SK-N-SH (cell line): Measurements from ENCODE around the gene TSHZ3. TPM values are rescaled to one million over a fixed set of nuclear protein-coding genes. Genes with fewer than 3 reads are reported as not detected.

Experiments used
- CTCF ChIA-PET: fragments of 300-600, 350-600 bp; formaldehyde crosslinking; extraction: SDS; loops from one replicate; lab custom pipeline; 2021; lab: Yijun Ruan, JAX
- POLR2A ChIA-PET: fragments of 350-600 bp; sonication (Branson Sonifier 250); formaldehyde crosslinking; extraction: SDS; loops from one replicate; lab custom pipeline; 2020; ENCODE audit warnings: antibody characterized with exemption, inconsistent platforms; lab: Yijun Ruan, JAX
- DNase-seq: peaks from one replicate; pipeline ENCODE4 v3.0.0; 2012
- H2AFZ ChIP-seq: fragments of 200-600 bp; sonication (generic); 2 replicates; pipeline ENCODE4 v1.8.1; 2016; ENCODE audit warnings: antibody characterized with exemption, mild to moderate bottlenecking, low read depth
- H3F3A ChIP-seq: fragments of 200-600 bp; sonication (generic); replicated peaks from 2 replicates; pipeline ENCODE3; 2016; ENCODE audit warnings: antibody characterized with exemption, mild to moderate bottlenecking; ENCODE audit not compliant: insufficient read depth
- H3K27ac ChIP-seq, 2 experiments: fragments of 200-500 bp in 1 of 2; fragments of 200-600 bp in 1 of 2; sonication (Bioruptor generic) in 1 of 2; sonication (generic), shearing (Covaris generic) in 1 of 2; 2 replicates each; pipeline versions ENCODE4 v1.5.1 to v1.6.1; 2014 to 2016; ENCODE audit warnings: low read depth in 2 of 2, inconsistent platforms in 1 of 2, low read length in 1 of 2, mild to moderate bottlenecking in 1 of 2, mixed read lengths in 1 of 2
- H3K27me3 ChIP-seq: fragments of 200-600 bp; sonication (generic), shearing (Covaris generic); 2 replicates; pipeline ENCODE4 v1.6.1; 2016; ENCODE audit warnings: mixed run types; ENCODE audit not compliant: insufficient read depth
- H3K36me3 ChIP-seq, 2 experiments: fragments of 200-500 bp in 1 of 2; fragments of 200-600 bp in 1 of 2; sonication (Bioruptor generic) in 1 of 2; sonication (generic) in 1 of 2; replicated peaks in 1 of 2; 2 replicates each; pipeline versions ENCODE3 to v1.5.1; 2014 to 2016; ENCODE audit warnings: low read length in 1 of 2, mild to moderate bottlenecking in 1 of 2; ENCODE audit not compliant: insufficient read depth in 2 of 2, control insufficient read depth in 1 of 2
- H3K4me1 ChIP-seq, 2 experiments: fragments of 200-500 bp in 1 of 2; fragments of 200-600 bp in 1 of 2; sonication (Bioruptor generic) in 1 of 2; sonication (generic), shearing (Covaris generic) in 1 of 2; 2 replicates each; pipeline versions ENCODE4 v1.5.1 to v1.6.1; 2014 to 2016; ENCODE audit warnings: low read depth in 1 of 2, low read length in 1 of 2, mixed run types in 1 of 2; ENCODE audit not compliant: insufficient read depth in 2 of 2, control insufficient read depth in 1 of 2
- H3K4me2 ChIP-seq: fragments of 200-600 bp; sonication (generic), shearing (Covaris generic); 2 replicates; pipeline ENCODE4 v1.6.1; 2017; ENCODE audit warnings: mixed run types
- H3K4me3 ChIP-seq, 2 experiments: fragments of 200-500 bp in 1 of 2; fragments of 200-600 bp in 1 of 2; sonication (Bioruptor generic) in 1 of 2; sonication (generic), shearing (Covaris generic) in 1 of 2; 2 replicates each; pipeline versions ENCODE4 v1.5.1 to v1.8.1; 2014 to 2016; ENCODE audit warnings: low read depth in 2 of 2, inconsistent platforms in 1 of 2, low read length in 1 of 2, mild to moderate bottlenecking in 1 of 2, mixed read lengths in 1 of 2, moderate library complexity in 1 of 2
- H3K79me2 ChIP-seq: fragments of 200-600 bp; sonication (generic); 2 replicates; pipeline ENCODE4 v1.8.1; 2017; ENCODE audit warnings: mild to moderate bottlenecking; ENCODE audit not compliant: insufficient read depth
- H3K9ac ChIP-seq: fragments of 200-600 bp; sonication (generic); 2 replicates; pipeline ENCODE4 v1.6.1; 2017; ENCODE audit warnings: mixed run types
- H3K9me2 ChIP-seq: fragments of 200-600 bp; sonication (generic); 2 replicates; pipeline ENCODE4 v1.6.1; 2017; ENCODE audit warnings: mixed run types
- H3K9me3 ChIP-seq: fragments of 200-600 bp; sonication (generic); 2 replicates; pipeline ENCODE4 v1.6.1; 2017; ENCODE audit warnings: mixed run types, mild to moderate bottlenecking, moderate library complexity
- H4K20me1 ChIP-seq: fragments of 200-600 bp; sonication (generic); 2 replicates; pipeline ENCODE4 v1.6.1; 2017; ENCODE audit warnings: mild to moderate bottlenecking, mixed run types; ENCODE audit not compliant: insufficient read depth
- ELF1 ChIP-seq: IDR thresholded peaks from 2 replicates; pipeline ENCODE4 v1.4.0; 2012
- EZH2phosphoT487 ChIP-seq: fragments of 200-600 bp; sonication (generic); IDR thresholded peaks from 2 replicates; pipeline ENCODE4 v1.6.1; 2017; ENCODE audit warnings: low read depth, mixed run types, mild to moderate bottlenecking, antibody characterized with exemption, moderate library complexity, borderline replicate concordance
- FOSL2 ChIP-seq: IDR thresholded peaks from 2 replicates; pipeline ENCODE4 v1.4.0; 2012; ENCODE audit warnings: low read depth, mild to moderate bottlenecking, moderate library complexity, borderline replicate concordance
- FOXJ3 ChIP-seq: sonication (generic); formaldehyde crosslinking; IDR thresholded peaks from 2 replicates; pipeline ENCODE4 v1.5.1; 2020; ENCODE audit warnings: mild to moderate bottlenecking, missing genetic modification reagents
- JUND ChIP-seq: IDR thresholded peaks from 2 replicates; pipeline ENCODE4 v1.4.0; 2012
- MAX ChIP-seq: IDR thresholded peaks from 2 replicates; pipeline ENCODE4 v1.4.0; 2012; ENCODE audit warnings: low read depth
- MEF2A ChIP-seq: IDR thresholded peaks from 2 replicates; pipeline ENCODE4 v1.4.0; 2012; ENCODE audit warnings: low read depth, borderline replicate concordance
- NFIC ChIP-seq: IDR thresholded peaks from 2 replicates; pipeline ENCODE4 v1.4.0; 2012; ENCODE audit warnings: borderline replicate concordance
- PBX3 ChIP-seq: IDR thresholded peaks from 2 replicates; pipeline ENCODE4; 2012
- POLR2AphosphoS5 ChIP-seq: IDR thresholded peaks from 2 replicates; pipeline ENCODE4 v1.6.1; 2012; ENCODE audit warnings: low read depth, low read length
- RAD21 ChIP-seq: IDR thresholded peaks from 2 replicates; pipeline ENCODE4 v1.6.1; 2012; ENCODE audit warnings: mild to moderate bottlenecking, low read length
- RCOR1 ChIP-seq: fragments of 150-350 bp; IDR thresholded peaks from 2 replicates; pipeline ENCODE4 v1.6.1; 2017; ENCODE audit warnings: antibody characterized with exemption, low read length
- REST ChIP-seq: IDR thresholded peaks from 2 replicates; pipeline ENCODE4 v1.6.1; 2012; ENCODE audit warnings: mild to moderate bottlenecking, low read depth, low read length, moderate library complexity
- RXRA ChIP-seq: IDR thresholded peaks from 2 replicates; pipeline ENCODE4 v1.4.0; 2012; ENCODE audit warnings: low read depth, mild to moderate bottlenecking, borderline replicate concordance
- SMC3 ChIP-seq: IDR thresholded peaks from 2 replicates; pipeline ENCODE4 v1.6.1; 2012; ENCODE audit warnings: low read depth, low read length, improper control_type of control experiment
- TAF1 ChIP-seq: IDR thresholded peaks from 2 replicates; pipeline ENCODE4 v1.6.1; 2012; ENCODE audit warnings: low read depth, mild to moderate bottlenecking, low read length, moderate library complexity, borderline replicate concordance
- TCF12 ChIP-seq: IDR thresholded peaks from 2 replicates; pipeline ENCODE4 v1.4.0; 2012
- TEAD4 ChIP-seq: IDR thresholded peaks from 2 replicates; pipeline ENCODE4 v1.4.0; 2012; ENCODE audit warnings: mild to moderate bottlenecking, borderline replicate concordance; ENCODE audit not compliant: insufficient read depth
- ZBTB33 ChIP-seq: IDR thresholded peaks from 2 replicates; pipeline ENCODE4 v1.4.0; 2012; ENCODE audit warnings: low read depth, borderline replicate concordance
- WGBS: methylation state at CpG from one replicate; pipeline ENCODE4 v1.1.6; 2017; ENCODE audit warnings: low lambda C conversion rate; 5-methylcytosine and 5-hydroxymethylcytosine counted together
- polyA plus RNA-seq, 3 experiments: library from polyadenylated mRNA; depleted of rRNA; stranded (reverse); fragments of >200 nt; gene quantifications; 2 replicates each; pipeline ENCODE4 v1.2.3, GENCODE V29; 2012

Gene TSHZ3
- polyA plus RNA-seq, 1 of the 3 experiments (the other 2 are of a cell fraction) = 3.3 TPM

GRCh38 chr19:31257025-31257424, 92.2 kb downstream of the TSHZ3 start:
- ChIA-PET POLR2A (no interaction called here), CTCF (no interaction called here)
- no peaks in the 10 kb centered on the region for H3F3A ChIP-seq
- no peak overlapping the region for H3K4me3 ChIP-seq
- peaks cover 0 to 10% of the 10 kb centered on the region in 2 experiments; a peak in 2 of 4 replicates for H3K4me1 ChIP-seq
- H4K20me1 ChIP-seq = no peaks in the 10 kb centered on the region
- no peak overlapping the region for H3K9ac ChIP-seq
- no peaks in the 10 kb centered on the region for H3K27me3 ChIP-seq
- no peaks in the 10 kb centered on the region for H3K9me2 ChIP-seq
- H3K27ac ChIP-seq = no peak overlapping the region
- no peaks in the 10 kb centered on the region for H3K9me3 ChIP-seq
- no peaks in the 10 kb centered on the region for H3K79me2 ChIP-seq
- H3K4me2 ChIP-seq = no peak overlapping the region
- no peak for DNase-seq
- no peak overlapping the region for H2AFZ ChIP-seq
- 79% methylated on average over 9 of the region's 9 CpGs for WGBS
- no peaks in the 10 kb centered on the region for H3K36me3 ChIP-seq
- no peak for TF ChIP-seq RAD21
- TF ChIP-seq NFIC = no peak
- TF ChIP-seq TEAD4 = no peak
- TF ChIP-seq ELF1 = no peak
- TF ChIP-seq FOSL2 = no peak
- TF ChIP-seq ZBTB33 = no peak
- no peak for TF ChIP-seq RXRA
- no peak for TF ChIP-seq FOXJ3
- no peak for TF ChIP-seq TAF1
- no peak for TF ChIP-seq MEF2A
- TF ChIP-seq RCOR1 = no peak
- TF ChIP-seq TCF12 = no peak
- TF ChIP-seq, all 33 proteins: peak for 0

GRCh38 chr19:31256593-31256960, 92.7 kb downstream of the TSHZ3 start:
- Histone ChIP-seq H3K4me1 (peaks cover 0 to 9% of the 10 kb centered on the region in 2 experiments; a peak in 1 of 4 replicates), H3K79me2 (no peaks in the 10 kb centered on the region), H3K4me2 (no peak overlapping the region), H3K9me2 (no peaks in the 10 kb centered on the region), H2AFZ (no peak overlapping the region), H4K20me1 (no peaks in the 10 kb centered on the region), H3K9me3 (no peaks in the 10 kb centered on the region), H3K4me3 (no peak overlapping the region), H3K27me3 (no peaks in the 10 kb centered on the region), H3F3A (no peaks in the 10 kb centered on the region), H3K9ac (no peak overlapping the region), H3K36me3 (no peaks in the 10 kb centered on the region), H3K27ac (no peak overlapping the region)
- ChIA-PET CTCF (no interaction called here), POLR2A (no interaction called here)
- 71% methylated on average over 8 of the region's 8 CpGs for WGBS
- no peak for TF ChIP-seq JUND
- no peak for TF ChIP-seq EZH2phosphoT487
- no peak for TF ChIP-seq MAX
- TF ChIP-seq REST = no peak
- TF ChIP-seq PBX3 = no peak
- no peak for TF ChIP-seq NFIC
- no peak for TF ChIP-seq ZBTB33
- TF ChIP-seq TAF1 = no peak
- no peak for TF ChIP-seq POLR2AphosphoS5
- no peak for TF ChIP-seq SMC3
- no peak for DNase-seq
